ENCODE data around the gene CLEC3A. TPM values are rescaled to one million over a fixed set of nuclear protein-coding genes. Genes with fewer than 3 reads are reported as not detected.

The CLEC3A gene
- total and polyA plus RNA-seq, 4 donors = not detected

DNA sequence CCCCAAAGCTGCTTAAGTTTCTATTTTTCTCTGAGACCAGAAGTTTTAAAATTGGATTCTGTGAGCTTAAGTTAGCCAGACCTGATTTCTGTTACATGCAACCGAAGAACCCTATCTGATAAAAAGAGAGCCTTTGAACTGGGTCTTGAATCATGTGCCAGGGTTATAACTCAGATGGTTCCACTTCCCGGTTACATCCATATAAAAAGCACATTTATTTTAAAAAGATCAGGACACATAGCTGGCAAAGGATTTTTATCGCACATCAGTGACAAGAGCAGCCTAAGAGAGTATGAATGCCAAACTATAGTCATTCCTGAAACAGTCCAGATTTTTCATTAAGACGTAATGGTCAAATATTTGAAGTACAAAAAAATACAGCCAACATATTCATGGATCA, 32.5 kb upstream of the CLEC3A start:
- peaks cover 0 to 7% (median 2%) of the 10 kb centered on the region in 4 donors for H3K27me3 ChIP-seq (ENCODE audit: control insufficient read depth in 4 of 4, insufficient read depth in 4 of 4, low read length in 3 of 4)
- TF ChIP-seq SP1 (IDR thresholded peaks at IDR 0.05) (no peak), RXRA (IDR thresholded peaks at IDR 0.05) (no peak), GABPA (IDR thresholded peaks at IDR 0.05 in 1 of 2, conservative IDR thresholded peaks at IDR 0.05 in 1 of 2) (no peak), JUND (IDR thresholded peaks at IDR 0.05) (no peak), TAF1 (conservative IDR thresholded peaks at IDR 0.05) (no peak), HNF4A (conservative IDR thresholded peaks at IDR 0.05) (no peak), FOXA1 (IDR thresholded peaks at IDR 0.05) (no peak), HNF4G (IDR thresholded peaks at IDR 0.05) (no peak), YY1 (IDR thresholded peaks at IDR 0.05) (no peak), RAD21 (IDR thresholded peaks at IDR 0.05) (no peak), FOXA2 (IDR thresholded peaks at IDR 0.05) (no peak), NR2F2 (IDR thresholded peaks at IDR 0.05) (no peak), EGR1 (IDR thresholded peaks at IDR 0.05; ENCODE audit: low read depth in 2 of 2) (no peak)
- TF ChIP-seq, protein P1, sequence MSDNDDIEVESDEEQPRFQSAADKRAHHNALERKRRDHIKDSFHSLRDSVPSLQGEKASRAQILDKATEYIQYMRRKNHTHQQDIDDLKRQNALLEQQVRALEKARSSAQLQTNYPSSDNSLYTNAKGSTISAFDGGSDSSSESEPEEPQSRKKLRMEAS (IDR thresholded peaks at IDR 0.05) = no peak
- TF ChIP-seq, protein P2, sequence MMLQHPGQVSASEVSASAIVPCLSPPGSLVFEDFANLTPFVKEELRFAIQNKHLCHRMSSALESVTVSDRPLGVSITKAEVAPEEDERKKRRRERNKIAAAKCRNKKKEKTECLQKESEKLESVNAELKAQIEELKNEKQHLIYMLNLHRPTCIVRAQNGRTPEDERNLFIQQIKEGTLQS (IDR thresholded peaks at IDR 0.05) = no peak
- TF ChIP-seq, protein P3, sequence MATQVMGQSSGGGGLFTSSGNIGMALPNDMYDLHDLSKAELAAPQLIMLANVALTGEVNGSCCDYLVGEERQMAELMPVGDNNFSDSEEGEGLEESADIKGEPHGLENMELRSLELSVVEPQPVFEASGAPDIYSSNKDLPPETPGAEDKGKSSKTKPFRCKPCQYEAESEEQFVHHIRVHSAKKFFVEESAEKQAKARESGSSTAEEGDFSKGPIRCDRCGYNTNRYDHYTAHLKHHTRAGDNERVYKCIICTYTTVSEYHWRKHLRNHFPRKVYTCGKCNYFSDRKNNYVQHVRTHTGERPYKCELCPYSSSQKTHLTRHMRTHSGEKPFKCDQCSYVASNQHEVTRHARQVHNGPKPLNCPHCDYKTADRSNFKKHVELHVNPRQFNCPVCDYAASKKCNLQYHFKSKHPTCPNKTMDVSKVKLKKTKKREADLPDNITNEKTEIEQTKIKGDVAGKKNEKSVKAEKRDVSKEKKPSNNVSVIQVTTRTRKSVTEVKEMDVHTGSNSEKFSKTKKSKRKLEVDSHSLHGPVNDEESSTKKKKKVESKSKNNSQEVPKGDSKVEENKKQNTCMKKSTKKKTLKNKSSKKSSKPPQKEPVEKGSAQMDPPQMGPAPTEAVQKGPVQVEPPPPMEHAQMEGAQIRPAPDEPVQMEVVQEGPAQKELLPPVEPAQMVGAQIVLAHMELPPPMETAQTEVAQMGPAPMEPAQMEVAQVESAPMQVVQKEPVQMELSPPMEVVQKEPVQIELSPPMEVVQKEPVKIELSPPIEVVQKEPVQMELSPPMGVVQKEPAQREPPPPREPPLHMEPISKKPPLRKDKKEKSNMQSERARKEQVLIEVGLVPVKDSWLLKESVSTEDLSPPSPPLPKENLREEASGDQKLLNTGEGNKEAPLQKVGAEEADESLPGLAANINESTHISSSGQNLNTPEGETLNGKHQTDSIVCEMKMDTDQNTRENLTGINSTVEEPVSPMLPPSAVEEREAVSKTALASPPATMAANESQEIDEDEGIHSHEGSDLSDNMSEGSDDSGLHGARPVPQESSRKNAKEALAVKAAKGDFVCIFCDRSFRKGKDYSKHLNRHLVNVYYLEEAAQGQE (IDR thresholded peaks at IDR 0.05) = no peak
- TF ChIP-seq, protein P4, sequence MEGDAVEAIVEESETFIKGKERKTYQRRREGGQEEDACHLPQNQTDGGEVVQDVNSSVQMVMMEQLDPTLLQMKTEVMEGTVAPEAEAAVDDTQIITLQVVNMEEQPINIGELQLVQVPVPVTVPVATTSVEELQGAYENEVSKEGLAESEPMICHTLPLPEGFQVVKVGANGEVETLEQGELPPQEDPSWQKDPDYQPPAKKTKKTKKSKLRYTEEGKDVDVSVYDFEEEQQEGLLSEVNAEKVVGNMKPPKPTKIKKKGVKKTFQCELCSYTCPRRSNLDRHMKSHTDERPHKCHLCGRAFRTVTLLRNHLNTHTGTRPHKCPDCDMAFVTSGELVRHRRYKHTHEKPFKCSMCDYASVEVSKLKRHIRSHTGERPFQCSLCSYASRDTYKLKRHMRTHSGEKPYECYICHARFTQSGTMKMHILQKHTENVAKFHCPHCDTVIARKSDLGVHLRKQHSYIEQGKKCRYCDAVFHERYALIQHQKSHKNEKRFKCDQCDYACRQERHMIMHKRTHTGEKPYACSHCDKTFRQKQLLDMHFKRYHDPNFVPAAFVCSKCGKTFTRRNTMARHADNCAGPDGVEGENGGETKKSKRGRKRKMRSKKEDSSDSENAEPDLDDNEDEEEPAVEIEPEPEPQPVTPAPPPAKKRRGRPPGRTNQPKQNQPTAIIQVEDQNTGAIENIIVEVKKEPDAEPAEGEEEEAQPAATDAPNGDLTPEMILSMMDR (IDR thresholded peaks at IDR 0.05; ENCODE audit: low read depth, low read length, missing input control) = no peak
- TF ChIP-seq, protein P5, sequence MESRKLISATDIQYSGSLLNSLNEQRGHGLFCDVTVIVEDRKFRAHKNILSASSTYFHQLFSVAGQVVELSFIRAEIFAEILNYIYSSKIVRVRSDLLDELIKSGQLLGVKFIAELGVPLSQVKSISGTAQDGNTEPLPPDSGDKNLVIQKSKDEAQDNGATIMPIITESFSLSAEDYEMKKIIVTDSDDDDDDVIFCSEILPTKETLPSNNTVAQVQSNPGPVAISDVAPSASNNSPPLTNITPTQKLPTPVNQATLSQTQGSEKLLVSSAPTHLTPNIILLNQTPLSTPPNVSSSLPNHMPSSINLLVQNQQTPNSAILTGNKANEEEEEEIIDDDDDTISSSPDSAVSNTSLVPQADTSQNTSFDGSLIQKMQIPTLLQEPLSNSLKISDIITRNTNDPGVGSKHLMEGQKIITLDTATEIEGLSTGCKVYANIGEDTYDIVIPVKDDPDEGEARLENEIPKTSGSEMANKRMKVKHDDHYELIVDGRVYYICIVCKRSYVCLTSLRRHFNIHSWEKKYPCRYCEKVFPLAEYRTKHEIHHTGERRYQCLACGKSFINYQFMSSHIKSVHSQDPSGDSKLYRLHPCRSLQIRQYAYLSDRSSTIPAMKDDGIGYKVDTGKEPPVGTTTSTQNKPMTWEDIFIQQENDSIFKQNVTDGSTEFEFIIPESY (IDR thresholded peaks at IDR 0.05) = no peak
- no peak overlapping the region for H3K4me3 ChIP-seq (ENCODE audit: low read depth in 1 of 3, low read length in 3 of 3)
- DNase-seq (ENCODE audit: low spot score) = no peak
- no peaks in the 10 kb centered on the region for H3K4me1 ChIP-seq (ENCODE audit: control insufficient read depth in 4 of 4, insufficient read depth in 4 of 4, low read length in 3 of 4)
- WGBS = 85% methylated on average over 4 of the region's 4 CpGs
- no peak overlapping the region for H3K27ac ChIP-seq (ENCODE audit: low read depth in 1 of 2, low read length in 2 of 2)
- no peaks in the 10 kb centered on the region for H3K36me3 ChIP-seq (ENCODE audit: control insufficient read depth in 4 of 4, insufficient read depth in 3 of 4, low read depth in 1 of 4, low read length in 3 of 4)
- H3K9ac ChIP-seq (ENCODE audit: low read depth in 1 of 2, low read length in 2 of 2) = no peak overlapping the region
- H3K9me3 ChIP-seq (ENCODE audit: control insufficient read depth in 4 of 4, low read length in 3 of 4) = no peaks in the 10 kb centered on the region

All from liver (tissue), 9 donors.